Activated CD4-positive, alpha-beta T cell treated with anti-CD3 and anti-CD28 coated beads, Interleukin-2, amount 50 U/mL, for 4 hours (primary cell): ENCODE results near the gene IRX2.

Source experiments
- DNase-seq, 2 experiments: peaks; one replicate each; pipeline ENCODE4 v3.0.0-alpha.2; 2020

Gene IRX2

DNA sequence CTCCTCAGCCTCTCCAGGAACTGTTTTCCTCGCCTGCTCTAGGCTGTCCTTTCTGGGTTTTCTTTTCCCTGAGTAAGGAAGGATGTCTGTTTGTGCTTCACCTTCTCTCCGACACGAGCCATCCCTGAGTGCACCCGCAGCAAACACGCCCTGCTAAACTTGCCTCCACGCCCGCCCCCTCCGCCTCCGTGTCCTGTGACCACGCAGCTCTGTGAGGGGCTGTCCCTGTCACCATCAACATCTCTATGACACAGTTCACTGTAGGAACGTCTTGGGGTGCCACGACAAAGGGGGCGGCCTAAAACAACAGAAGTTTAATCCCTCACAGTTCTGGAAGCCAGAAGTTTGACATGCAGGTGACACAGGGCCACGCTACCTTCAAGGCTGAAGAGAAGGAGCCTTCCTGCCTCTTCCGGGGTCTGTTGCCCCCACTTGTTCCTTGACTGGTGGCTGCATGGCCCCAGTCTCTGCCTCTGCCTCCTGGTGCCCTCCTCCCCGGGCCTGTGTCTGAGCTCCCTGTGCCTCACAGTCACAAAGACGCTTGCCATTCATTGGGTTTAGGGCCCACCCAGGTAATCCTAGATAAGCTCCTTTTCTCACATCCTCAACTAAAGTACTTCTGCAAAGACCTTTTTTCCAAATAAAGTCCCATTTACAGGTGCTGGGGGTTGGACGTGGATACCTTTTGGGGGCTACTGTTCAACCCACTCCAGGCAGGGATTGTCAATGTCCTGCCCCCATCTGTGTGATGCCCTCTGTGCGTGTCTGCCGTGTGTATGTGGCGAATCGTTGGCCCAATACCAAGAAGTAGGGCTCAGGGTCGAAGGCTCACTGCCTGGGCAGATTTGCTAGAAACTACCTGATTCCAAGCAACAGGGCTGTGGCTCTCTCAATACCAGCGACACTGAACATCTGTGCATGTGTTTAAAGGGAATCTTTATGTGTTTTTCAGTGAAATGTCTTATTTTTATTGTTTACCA is 39.7 kb downstream of the IRX2 start:
- DNase-seq, result no peak

DNA sequence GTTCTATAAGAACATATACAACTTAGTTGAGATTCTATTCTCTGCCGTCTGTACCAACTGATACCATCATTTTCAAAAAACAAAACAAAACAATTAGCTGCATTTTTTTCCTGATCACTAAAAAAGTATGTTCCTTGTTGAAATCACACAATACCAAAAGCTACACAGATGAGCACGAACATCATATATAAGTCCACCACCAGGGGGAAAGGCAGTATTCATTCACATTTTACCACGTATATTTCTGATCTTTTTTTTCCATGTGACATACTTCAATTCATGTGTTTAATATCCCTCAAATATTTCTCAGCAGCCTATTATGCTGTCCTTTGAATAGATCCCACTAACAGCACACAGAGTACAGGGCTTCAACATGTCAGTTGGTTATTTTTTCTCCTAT is 40.6 kb downstream of the IRX2 start:
- no peak for DNase-seq

DNA sequence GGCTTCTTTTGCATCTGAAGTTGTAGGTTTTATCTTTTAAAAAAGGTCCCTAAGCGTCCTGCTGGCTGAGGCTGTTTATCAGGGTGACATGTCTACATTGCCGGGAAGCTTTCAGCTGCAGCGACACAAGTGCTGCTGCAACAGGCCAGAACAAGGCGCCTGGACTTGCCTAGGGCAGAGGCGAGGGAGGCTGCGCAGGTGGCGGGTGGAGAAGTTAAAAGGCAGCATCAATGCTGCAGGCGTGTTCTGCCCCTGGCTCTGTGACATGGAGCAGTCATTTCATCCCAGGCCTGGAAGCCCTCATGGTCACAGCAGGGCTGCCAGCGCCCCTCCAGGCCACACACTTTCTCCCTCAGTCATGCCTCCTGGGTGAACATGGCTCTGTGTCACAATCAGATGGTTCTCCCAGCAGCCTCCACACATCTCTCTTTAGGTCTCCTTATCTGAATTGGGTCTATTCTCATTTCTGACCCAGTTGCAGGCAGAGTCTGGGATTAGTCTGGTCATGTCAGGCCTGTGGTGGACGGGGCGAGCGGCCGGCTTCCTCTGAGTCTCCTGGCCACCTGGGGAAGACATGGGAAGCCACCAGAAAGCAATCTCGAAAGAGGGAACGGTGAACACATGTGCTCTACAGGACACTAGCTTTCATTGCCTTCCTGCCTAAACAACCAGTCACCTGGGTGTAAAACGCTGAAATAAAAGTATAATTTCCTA is 41.3 kb downstream of the IRX2 start:
- no peak for DNase-seq

DNA sequence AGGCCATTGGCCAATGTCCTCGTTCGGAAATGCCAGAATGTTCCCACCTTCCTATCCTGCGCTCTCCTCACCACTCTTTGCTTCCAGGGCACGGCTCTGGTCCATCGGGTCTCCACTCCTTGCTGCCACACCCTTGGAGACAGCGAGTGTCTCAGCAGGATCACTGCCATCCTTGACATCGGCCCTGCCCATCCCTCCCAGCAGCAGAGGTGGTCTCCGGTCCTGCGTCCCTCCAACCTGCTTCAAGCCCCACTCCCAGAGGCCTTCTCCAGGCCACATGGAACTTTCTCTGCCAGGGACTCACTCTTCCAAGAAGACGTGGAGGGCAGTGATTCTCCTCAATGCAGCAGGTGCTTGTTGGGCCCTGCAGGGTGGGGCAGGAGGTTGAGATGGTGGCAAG is 42.7 kb downstream of the IRX2 start:
- no peak for DNase-seq

DNA sequence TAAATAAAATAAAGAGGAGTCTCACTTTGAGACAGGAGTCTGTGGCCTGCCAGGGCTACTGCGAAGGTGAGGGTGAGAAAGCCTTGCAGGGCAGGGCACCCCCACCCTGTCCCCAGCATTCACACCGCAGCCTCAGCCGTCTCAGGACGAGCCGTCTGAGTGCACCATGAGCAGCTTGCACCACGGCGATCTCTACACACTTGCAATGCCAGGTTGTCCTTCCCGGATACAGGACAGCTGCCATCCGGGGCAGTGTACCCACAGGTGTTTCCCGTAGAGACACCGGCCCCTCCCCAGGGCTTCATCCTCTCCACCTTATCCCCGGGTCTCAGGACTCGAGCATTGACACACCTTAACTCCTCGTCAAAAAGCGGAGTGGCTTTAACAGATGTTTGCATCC is 43.3 kb downstream of the IRX2 start:
- no peak for DNase-seq

DNA sequence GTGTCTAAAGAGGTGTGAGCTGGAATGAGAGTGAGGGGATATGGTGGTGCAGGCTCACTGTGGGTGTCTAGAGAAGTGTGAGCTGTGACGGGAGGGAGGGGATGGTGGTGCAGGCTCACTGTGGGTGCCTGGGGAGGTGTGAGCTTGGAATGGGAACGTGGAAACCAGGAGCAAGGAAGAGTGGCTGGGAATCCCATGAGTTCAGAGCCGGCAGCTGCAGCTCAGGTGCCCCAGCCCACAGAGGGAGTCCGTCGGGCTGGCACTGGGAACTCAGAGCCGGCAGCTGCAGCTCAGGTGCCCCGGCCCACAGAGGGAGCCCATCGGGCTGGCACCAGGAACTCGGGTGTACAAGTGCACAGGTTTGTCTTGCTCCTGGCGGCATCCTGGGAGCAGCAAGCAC is 45.6 kb downstream of the IRX2 start:
- no peak for DNase-seq

DNA sequence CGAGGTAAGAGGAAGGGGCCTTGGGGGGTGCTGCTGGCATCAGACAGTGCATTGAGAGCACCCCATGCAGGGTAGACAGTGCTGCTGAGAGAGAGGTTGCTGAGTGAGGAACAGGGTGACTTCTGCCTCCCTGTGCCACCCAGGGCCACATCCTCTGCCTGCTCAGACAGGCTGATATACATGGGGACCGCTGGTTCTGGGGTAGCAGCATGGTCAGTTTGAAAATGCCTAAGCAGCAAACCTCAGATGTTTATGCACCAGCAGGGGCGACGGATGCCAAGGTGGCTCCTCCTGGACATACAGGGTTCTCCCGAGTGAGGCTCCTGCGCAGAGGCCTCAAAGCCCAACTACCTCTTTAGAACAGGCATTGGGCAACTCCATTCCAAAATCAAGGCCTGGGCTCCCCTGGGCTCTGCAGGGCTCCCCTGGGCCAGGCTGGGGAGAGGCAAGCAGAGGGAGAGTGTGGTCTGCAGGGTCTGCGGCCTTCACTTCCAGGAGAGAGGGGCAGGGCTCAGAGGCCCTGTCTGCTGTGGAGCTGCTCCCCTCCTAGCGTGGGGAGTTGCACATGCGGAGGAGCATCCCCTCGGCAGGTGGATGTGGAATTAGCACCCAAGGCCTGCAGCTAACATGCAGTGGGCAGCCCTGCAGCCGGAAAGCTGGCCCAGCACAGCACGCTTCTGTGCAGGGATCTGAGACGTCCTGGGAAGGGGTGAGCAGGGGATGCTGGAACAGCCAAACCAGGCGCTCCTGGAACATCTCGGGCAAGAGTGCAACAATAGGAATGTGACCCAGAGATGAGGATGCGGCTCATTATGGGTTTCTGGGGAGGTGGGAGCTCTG is 46.5 kb downstream of the IRX2 start:
- DNase-seq, result no peak

DNA sequence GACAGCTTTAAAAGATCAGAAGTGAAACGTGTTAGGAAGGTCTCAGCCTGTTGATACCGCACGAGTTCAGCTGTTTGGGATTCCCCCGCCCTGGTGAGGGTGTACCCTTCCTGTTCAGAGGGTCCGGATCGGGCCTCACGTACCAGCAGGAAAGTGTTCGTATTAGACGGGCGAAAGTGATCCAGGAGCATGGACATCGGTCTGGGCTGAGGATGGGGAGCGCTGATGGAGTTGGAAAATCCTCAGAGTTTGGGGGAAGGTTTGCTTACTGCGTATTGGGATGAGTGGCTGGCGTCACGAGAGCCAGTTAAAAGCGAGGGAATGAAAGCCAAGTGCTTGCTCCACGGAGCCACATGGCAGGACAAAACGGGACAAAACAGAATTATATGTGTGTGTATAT is 47.4 kb downstream of the IRX2 start:
- DNase-seq, result no peak

DNA sequence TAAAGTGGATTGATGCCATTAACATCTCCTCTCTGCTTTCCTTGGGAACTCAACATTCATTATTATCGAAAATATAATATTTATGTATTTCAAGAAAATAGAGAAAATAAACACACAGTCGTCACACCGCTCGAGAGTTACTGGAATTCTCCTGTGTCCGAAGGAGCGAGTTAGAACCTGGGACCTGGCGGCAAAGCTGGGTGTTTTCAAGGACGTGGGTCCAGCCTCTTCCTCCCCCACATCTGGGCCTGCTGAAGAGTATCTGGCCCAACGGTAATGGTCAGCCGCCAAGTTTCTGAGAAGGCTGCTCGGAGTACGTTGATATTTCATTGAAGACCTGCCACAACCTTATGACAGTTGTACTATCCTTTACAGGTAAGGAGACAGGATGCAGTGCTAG is 47.9 kb downstream of the IRX2 start:
- no peak for DNase-seq

DNA sequence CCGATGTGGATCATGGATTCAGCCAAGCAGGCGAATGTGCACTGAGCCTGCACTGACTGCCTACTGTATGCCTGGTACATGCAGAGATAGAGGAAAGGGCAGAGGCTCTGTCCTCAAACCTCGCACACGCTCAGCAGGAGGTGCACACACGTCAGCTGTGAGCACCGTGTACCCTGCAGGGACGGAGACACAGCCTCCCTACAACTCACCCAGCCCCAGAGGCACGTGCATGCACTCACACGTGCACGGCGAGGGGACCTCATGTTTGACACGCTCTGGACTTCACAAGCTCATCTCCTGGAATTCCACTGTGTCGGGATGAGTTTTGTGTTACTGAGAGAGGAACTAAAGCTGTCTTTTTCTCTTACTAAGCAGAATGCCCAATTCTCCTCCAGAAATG is 48.4 kb downstream of the IRX2 start:
- no peak for DNase-seq

DNA sequence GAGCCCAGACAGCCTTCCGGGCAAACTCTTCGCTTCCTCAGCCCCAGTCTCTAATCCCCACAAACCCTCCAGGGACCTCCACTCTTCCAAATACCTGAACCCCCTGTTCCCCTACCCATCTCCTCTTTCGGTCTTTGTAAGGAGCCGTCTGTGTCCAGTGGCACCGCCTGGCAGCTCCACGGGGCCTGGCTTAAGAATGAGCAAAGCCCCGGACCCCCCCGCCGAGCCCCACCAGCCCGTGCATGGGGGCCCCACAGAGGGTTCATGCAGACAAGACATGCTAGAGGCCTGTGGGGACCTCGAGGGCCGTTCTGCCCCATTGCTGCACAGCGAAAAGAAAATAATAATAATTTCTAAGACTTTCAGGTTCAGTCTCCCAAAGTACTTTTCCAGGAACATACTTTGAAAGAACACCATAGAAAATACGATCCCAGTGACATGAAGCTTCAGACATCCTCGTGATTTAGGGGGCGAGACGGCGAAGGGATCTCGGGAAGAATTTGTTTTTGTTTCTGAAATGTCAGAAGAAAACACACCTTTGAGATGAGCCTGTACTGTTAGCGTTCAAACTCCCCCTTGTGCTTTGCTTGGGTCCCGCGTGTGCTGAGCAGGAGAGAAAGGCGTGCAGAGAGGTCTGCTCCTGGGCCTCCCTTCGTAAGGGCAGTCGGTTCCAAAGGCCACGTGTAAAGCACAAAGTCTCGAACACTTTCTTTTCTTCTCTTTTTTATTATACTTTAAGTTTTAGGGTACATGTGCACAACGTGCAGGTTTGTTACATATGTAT is 49.2 kb downstream of the IRX2 start:
- DNase-seq, result no peak

DNA sequence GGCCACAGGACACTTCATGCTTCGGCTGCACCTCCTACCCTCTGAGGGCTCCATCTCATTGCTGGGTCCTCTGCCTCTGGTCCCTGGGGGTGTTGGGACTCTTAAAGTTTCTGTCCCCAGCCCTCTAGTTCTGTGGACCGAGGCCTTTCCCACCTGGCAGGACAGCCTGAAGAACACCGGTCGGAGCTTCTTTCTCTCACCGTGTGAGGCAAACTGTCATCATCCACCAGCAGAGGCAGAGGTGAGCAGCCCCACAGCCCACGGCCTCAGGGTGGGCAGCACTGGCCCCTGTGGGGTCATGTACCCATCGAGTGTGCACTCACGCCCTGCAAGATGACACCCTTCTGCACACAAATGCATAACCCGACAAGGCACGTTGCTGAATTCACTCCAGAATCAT is 49.9 kb downstream of the IRX2 start:
- DNase-seq, result no peak

DNA sequence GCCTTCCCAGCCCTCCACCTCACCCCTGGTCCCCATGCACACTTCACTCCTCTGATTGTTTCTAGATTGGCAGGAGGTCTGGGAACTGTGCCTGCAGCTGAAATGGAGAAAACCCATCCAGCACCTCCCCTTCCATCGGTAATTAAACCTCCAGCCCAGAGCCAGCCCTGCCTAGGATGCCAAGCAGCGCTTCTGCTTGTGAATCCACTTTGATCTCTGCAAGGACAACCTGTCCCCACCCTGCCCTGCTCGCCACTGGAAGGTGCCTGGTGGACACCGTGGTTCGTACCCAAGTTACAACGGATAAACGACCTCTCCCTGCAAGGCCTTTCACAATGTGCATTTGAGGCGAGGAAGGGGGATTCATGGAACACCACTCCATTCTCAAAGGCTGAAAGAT is 50.6 kb downstream of the IRX2 start:
- DNase-seq, result no peak

DNA sequence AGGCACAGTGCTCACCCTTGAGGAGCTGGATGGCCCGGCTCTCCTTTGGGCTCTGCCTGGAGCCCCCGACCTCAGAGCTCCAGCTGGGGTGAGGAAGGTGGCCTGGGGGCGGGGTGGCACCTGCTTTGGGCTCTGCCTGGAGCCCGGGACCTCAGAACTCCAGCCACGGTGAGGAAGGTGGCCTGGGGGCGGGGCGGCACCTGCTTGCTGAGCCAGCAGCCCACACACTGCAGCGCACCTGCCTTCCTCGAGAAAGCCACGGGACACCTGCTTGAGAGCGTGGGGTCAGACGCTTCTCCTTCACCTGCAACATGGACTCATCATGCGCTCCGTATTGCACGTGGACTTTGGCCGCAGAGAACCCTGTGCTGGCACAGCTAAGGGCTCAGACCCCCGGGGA is 51.8 kb downstream of the IRX2 start:
- no peak for DNase-seq

DNA sequence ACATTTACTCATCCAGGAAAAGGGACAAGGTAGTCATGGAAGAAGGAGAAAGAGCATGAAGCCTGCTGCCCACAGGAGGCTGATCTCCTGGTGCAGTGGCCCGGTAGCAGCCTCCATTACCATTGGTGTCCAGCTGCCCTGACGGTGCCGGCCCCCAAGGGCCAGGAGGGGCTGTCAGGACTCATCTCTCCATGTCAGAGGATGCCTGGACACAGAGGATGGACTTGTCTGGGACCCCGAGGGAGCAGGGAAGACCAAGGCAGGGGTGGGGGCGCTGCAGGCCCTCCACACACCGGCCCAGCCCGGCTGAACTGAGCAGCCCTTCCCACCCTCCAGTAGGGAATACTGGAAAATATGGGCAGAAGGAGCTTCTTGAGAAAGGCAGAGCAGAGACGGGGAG is 52.2 kb downstream of the IRX2 start:
- DNase-seq, result no peak

DNA sequence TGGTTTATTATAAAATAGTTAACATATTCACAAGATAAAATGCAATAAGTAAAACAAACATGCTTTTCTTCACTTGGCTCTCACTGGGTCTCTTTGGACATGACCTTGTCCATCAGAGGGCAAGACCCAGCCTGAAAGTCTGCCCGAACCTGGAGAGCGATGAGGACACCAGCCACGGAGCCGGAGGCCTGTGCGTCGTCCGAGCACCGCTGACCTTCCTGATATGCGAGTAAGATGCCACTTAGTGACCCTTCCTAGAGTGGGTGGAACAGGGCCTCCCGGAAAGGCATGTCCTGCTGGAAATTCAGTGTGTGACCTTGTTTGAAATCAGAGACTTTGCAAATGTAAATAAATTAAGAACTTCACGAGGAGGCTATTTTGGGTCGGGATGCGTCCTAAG is 52.9 kb downstream of the IRX2 start:
- no peak for DNase-seq

DNA sequence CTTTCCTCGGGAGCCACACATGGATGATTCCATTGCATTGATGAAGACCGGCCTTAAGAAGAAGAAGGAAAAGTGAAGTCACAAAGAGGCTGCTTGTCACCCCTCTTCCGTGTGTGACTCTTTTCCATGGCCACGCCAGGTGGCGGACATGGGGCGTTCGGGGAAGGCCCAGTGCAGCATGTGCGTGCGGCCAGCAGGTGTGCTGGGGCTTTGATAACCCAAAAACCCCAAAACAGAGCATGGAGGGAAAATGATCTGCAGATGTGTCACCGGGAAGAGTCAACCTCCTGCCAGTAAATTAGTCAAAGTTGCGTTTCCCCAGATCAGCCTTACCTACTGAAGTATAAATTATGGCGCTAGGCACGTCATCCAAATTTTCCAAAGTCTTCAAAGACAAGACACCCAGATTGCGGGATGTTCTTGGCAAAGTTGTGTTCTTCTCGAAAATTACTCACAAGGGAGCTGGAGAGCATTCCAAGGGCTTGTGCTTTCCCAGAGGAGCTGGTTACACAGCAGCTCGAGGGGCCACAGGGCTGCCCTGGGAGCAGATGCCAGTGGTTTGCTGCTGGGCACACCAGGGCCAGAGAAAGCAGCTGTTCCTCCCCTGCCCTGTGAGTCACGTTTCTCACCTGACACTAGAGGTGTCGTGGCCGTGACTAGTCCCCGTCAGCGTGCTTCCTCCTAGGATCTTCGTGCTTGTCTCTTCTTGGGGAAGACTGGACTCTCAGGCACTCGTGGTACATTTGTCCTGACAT is 53.9 kb downstream of the IRX2 start:
- DNase-seq, result no peak

DNA sequence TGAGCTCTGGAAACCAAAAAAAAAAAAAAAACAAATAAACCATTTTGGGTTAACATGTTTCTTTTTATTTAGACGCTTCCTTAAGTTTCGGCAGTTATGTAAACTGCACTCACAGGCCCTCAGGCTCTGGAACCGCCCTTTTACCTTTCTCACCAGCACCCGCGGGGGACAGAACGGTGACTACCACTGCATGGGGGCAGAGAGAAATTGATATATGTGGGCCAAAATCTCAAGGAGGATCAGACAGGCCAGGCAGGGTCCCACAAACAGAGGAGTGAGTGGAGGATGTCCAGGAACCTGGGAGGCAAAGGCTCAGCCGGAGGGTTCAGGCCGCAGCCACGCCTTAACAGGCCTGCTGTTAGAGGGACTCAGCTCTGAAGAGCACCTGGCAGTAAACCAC is 54.4 kb downstream of the IRX2 start:
- no peak for DNase-seq
